ENCODE results near the gene POLR1A.

Gene POLR1A

DNA sequence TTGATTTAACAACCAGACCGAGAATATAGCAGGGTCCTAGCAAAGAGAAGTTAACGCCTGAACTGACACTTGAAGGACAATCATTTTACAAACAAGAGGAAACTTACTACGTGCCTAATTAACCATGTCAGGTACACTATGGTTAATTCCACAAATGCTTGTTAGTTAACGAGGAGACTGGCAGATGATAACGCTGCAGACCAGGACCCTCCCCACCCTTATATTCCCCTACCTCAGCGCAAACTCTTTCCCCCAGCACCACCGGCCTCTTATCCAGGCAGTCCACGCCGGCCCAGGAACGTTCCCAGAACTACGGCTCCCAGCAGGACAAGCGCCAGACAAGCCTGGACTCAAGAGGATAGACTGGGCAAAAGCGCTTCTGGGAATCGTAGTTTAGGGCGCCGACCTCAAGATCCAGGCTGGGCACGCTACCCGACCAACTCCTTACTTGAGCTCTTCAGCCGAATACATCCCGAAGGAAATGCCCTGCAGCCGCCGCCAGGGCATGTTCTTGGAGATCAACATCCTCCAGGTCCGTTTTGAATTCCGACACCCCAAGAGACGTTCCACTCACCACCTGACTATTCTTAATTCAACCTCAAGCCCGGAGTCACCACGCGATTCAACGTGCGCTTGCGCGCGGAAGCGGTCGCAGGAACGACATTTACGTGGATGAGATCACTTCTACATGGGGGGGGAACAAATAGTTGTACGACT, at the start of gene POLR1A:
Gene POLR1A (minus strand): TSS at position 635 of the 717 bp plus-strand sequence. CDS start 110 bp downstream, at position 525.
- peak; percentile 77 for DNase-seq

DNA sequence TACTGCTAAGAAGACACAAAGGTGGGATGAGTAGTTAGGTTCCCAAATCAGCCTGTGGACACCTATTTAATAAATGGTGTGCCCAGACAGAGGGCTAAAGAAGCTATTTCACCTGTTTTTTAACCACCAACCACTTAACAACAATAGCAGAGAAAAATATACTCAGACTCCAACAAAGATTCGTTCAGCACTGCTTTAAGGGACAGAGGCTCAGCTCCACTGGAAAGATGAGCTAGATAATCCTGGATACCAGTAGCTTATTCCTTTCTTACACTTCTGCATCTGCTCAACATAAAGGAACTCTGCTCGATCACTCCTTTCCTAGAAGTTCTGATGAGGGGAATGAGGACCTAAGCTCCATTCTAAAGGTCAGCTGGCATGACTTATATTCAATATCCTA, 44.8 kb upstream of the POLR1A start:
- no peak for DNase-seq

DNA sequence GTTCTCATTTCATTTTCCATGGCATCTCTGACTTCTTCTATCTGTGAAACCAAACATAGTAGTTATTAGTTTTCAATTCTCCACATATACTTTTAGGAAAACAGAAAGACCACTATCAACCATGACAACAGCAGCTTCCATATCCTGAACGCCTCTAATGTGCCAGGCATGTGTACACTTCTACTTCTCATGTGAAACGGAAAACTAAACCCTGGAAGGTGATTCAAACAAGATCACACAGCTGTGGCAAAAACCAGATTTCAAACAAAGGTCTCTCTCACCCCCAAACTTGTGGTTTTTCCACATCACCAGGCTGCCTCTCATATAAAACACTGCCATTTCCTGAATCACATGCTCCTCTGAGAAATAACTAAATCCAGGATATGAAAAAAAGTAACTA, 42.1 kb upstream of the POLR1A start:
- DNase-seq, result no peak

- DNase-seq, result no peak
Measured at GRCh38 chr2:86143926-86144685, 38.4 kb upstream of the POLR1A start.

GRCh38 chr2:86143307-86143706, 37.6 kb upstream of the POLR1A start:
- no peak for DNase-seq

GRCh38 chr2:86142436-86143257, 37.0 kb upstream of the POLR1A start:
- no peak for DNase-seq

- DNase-seq, result no peak
Measured at GRCh38 chr2:86140969-86141392, 35.3 kb upstream of the POLR1A start.

GRCh38 chr2:86139981-86140380, 34.3 kb upstream of the POLR1A start:
- DNase-seq, result no peak

DNA sequence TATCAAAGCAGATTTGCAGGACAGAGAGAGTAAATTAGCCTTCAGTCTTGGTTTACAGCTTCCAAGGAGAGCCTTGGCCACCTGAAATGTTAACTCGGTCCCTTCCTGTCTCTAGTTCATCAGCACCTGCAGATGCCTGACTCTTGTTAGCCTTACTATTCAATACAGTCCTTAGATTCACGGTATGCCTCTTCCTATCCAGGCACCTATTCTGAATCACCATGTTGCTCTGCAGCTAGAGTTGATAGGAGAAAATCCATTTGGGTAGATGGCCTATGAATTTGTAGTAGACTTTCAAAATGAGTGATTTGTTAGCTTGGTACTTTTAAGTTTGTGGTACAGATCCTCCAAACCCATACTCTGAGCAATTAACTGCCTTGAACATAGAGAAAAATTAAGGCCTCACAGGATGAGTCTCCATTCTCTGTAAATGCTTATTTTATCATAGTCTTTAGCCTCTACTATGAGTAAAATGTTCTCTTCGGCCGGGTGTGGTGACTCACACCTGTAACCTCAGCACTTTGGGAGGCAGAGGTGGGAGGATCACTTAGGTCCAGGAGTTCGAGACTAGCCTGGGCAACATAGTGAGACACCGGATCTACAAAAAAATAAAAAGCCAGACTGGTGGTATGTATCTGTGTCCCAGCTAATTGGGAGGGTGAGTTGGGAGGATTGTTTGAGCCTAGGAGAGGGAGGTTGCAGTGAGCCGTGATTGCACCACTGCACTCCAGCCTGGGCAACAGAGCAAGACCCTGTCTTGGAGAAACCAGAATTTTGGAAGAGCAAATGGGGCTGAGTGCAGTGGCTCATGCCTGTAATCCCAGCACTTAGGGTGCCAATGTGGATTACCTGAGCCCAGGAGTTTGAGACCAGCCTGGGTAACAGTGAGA, 33.3 kb upstream of the POLR1A start:
- no peak for DNase-seq

DNA sequence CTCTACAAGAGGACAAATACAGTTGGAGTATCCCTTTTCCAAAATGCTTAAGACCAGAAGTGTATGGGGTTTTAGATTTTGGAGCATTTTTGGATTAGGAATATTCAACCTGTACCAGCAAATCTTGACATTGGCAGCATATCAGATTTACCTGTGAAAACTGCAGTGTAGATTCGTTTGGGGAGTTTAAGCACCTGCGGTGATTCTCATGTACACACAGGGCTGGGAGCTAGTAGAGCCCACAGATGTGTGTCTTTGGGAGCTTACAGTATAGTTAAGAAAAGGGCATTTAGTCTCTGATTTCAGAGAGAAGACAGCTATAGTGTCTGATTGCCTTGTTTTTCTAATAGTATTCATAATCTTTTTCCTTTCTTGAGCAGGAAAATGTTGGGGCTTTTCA, 30.5 kb upstream of the POLR1A start:
- DNase-seq, result no peak

- no peak for DNase-seq
Measured at GRCh38 chr2:86135653-86136052, 30.0 kb upstream of the POLR1A start.

- DNase-seq, result no peak
Measured at GRCh38 chr2:86134709-86135108, 29.0 kb upstream of the POLR1A start.

DNA sequence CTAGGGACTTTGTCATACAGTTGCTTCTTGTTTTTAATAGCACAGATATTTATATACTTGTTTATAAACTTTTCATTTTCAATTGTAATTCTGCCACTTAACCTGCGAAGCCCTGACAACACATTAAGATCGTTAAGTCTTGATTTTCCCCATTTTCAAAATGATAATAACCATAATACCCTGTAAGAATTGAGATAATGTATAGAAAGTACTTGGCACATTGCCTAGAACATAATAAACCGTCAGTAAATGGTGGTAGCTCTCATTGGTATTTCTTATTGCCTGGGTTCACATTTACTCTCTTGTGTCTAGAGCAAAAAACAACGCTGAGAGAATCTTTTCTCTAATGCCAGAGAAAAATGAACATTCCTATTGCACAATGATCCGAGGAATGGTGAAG, 19.0 kb upstream of the POLR1A start:
- no peak for DNase-seq

- DNase-seq, result no peak
Measured at GRCh38 chr2:86123328-86123925, 17.7 kb upstream of the POLR1A start.

DNA sequence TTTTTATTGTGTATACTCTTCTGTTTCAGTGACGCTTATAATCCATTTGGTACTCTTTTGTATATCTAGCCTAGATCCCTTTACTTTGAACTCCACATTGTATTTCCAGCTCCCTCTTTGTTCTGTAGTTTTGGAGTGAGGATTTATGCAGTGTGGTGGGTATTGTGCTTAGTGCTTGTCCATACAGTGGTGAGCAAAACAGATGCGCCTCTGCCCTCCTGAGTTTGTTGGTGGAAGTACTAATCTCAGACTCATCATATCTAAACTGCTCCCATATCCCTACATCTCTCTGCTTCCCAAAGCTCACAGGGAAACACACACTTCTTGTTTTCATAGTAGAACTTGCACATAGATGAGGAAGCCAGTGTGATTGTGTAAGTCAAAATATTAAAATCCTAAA, 12.4 kb upstream of the POLR1A start:
- DNase-seq, result no peak

DNA sequence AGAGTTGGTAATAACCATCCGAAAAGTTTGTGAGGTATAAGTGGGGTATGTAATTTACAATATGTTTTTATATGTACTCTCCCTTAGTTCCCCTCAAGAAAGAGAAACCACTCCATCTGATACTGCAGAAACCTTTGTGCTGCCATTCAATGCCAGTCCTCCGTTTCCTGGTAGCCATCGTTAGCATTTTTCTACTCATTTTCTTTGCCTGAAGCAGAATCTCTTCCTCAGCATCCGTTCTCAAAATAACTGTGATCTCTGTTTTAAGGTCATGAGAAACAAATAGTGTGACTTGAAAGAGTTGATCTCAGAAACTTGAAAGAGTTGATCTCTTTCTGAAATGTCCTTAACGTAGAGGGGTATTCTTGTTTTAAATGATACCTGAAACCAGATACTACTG, 1.3 kb upstream of the POLR1A start:
- DNase-seq, result no peak

DNA sequence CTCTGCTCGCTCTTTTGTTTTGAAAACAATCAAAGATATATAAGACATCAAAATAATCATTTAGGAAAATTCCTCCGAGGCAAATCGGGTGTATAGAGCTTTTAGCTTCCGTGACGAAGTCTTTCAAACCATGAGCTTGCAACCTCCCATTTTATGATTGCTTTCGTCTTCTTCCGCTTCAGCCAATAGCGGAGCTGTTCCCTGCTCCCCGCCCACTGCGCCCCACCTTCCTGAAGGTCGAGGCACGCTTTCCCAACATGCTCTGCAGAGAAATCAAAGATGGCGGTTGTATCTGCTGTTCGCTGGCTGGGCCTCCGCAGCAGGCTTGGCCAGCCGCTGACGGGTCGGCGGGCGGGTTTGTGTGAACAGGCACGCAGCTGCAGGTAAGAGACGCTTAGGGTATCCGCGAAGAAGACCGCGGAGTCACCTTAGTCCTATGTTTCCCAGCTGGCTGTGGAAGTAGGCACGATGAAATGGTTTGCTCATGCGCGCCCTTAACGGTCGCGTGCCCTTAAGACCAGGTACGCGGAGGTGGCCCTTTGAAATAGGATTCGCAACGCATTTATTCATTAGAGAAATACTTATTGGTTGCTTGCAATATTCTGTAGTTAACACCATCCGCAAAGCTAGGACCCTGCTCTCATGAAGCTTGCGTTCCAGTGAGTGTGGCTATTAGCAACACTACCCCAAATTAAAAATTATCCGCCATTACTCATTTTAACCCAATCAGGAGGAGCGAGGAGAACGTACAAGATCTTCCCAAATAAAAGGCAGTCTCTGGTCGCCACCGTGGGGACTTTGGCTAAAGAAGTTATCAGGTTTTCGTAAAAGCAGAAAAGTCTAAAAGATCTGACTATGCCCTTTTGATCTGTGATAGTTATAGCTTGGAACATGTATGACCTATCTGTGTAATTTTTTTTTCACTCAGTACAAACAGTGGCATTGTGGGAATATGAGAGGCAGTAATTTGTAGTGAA, 571 bp upstream of the POLR1A start, which contains the start of gene PTCD3:
Gene PTCD3 (plus strand): TSS at position 267 of the 977 bp plus-strand sequence. CDS start 13 bp downstream, at position 280.
- peak; percentile 95 for DNase-seq

GRCh38 chr2:86102157-86102556, 3.5 kb downstream of the POLR1A start:
- no peak for DNase-seq

GRCh38 chr2:86097913-86098312, 7.8 kb downstream of the POLR1A start:
- DNase-seq, result no peak

GRCh38 chr2:86097114-86097896, 8.4 kb downstream of the POLR1A start:
- no peak for DNase-seq
